CD4-positive, alpha-beta T cell treated with Interleukin-21 for 1 hour (primary cell): Measurements from ENCODE around the gene MED9.
"Not testable (repeated sequence)": the region's sequence is repeated elsewhere in the genome, so short reads cannot be mapped to it uniquely, and the experiment has no call there.

ENCODE experiments used
- DNase-seq: peaks from one replicate; pipeline ENCODE4 v3.0.0-alpha.2; 2020

Gene MED9

DNA sequence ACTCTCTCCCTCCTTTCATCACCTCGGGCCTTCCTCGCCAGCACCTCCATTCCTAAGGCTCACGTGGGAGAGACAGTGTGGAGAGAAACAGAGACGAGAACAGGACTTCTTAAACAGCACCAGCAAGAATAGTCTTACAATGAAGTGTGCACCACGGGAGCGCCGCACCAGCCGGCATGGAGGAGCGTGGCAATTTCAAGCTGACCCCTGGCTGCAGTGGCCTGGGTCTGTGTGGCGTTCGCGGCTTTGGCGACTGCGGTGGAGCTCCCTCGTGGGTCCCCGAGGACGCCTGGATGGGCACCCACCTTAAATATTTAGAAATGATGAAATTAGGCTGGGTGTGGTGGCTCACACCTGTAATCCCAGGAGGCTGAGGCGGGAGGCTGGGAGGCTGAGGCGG, 20.5 kb upstream of the MED9 start:
- no peak for DNase-seq

GRCh38 chr17:17457680-17458079, 19.1 kb upstream of the MED9 start:
- no peak for DNase-seq

DNA sequence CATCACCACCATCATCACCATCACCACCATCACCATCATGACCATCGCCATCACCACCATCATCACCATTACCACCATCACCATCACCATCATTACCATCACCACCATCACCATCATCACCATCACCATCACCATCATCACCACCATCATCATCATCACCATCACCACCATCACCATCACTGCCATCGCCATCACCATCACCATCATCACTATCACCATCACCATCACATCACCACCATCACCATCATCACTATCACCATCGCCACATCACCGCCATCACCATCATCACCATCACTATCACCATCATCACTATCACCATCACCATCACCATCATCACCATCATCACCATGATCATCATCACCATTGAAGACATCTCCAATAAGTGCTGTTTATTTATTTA, 16.8 kb upstream of the MED9 start:
- DNase-seq = no peak

GRCh38 chr17:17462048-17462824, 14.6 kb upstream of the MED9 start:
- no peak for DNase-seq

- DNase-seq = no peak
Observed at GRCh38 chr17:17463821-17464220, 13.0 kb upstream of the MED9 start.

- DNase-seq = not testable (repeated sequence)
Observed at GRCh38 chr17:17465878-17466277, 10.9 kb upstream of the MED9 start.

DNA sequence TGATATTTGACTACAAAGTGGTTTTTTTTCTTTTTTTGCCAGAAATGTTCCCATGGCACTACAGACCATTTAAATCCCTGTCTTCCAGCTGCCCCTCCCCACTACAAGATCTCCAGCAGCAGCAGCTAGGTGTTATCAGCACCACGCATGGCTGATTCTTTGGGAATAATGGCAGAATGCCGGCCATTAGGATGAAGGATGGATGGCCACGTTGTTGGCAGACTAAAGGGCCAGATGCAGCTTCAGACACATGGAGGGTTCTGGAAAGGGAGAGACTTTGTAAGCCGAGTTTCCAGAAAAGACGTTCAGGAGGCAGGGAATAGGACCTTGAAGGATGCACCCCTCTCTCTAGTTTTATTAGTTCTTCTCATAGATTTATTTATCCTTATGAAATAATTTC, 10.3 kb upstream of the MED9 start:
- no peak for DNase-seq

DNA sequence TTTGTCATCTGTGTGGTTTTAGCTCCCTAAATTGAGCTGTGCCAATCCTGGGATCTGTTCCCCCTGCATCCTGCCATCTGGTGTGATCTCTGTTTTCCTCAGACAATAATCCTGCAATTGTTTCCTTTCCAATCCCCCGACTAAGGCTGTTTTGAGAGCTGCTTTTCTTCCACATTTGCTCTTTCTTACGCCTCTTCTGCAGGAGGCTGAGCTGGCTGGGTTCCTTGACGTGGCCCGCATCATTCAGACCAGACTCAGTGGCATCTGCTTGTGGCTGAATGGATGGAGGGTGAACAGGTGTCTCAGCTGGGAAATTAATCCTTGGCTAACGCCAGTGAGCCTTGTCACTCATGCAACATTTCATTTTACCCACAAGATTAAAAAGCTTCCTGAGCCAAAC, 9.8 kb upstream of the MED9 start:
- no peak for DNase-seq

- no peak for DNase-seq
Observed at GRCh38 chr17:17467720-17468119, 9.1 kb upstream of the MED9 start.

- DNase-seq = no peak
Observed at GRCh38 chr17:17468217-17469010, 8.4 kb upstream of the MED9 start.

GRCh38 chr17:17469358-17469757, 7.4 kb upstream of the MED9 start:
- DNase-seq = no peak

DNA sequence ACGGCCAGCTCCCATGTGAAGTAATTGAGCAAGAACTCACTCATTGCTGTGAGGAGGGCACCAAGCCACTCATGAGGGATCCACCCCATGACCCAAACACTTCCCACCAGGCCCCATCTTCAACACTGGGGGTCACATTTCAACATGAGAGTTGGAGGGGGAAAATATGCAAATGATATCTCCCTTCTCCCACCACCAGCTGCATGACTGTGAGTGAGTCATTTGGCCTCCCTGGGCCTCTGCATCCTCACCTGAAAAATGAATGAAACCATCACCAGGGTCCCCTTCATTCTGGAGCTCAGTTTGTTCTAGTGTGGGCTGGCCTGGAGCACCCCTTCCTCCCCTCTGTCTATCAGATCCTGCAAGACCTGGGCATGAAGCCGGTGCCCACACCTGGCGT, 6.8 kb upstream of the MED9 start:
- no peak for DNase-seq

- DNase-seq = no peak
Observed at GRCh38 chr17:17472333-17472920, 4.4 kb upstream of the MED9 start.

- no peak for DNase-seq
Observed at GRCh38 chr17:17474341-17474740, 2.5 kb upstream of the MED9 start.

DNA sequence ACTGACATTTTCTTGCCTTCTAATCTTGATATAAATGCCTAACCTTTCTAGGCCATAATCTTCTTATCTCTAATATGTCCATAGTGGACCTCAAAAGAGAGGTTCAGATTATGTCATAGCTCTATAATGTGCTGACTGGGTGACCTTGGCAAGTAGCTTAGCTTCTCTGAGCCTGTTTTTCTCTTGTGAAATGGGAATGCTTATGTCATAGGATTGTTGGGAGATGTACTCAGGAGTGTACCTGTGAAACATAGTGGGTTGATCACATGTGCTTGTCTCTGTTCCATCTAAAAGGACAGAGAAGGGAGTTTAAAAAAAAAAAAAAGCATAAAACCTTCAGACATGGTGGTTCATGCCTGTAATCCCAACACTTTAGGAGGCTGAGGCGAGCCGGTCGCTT, 2.4 kb downstream of the MED9 start:
- DNase-seq = no peak

DNA sequence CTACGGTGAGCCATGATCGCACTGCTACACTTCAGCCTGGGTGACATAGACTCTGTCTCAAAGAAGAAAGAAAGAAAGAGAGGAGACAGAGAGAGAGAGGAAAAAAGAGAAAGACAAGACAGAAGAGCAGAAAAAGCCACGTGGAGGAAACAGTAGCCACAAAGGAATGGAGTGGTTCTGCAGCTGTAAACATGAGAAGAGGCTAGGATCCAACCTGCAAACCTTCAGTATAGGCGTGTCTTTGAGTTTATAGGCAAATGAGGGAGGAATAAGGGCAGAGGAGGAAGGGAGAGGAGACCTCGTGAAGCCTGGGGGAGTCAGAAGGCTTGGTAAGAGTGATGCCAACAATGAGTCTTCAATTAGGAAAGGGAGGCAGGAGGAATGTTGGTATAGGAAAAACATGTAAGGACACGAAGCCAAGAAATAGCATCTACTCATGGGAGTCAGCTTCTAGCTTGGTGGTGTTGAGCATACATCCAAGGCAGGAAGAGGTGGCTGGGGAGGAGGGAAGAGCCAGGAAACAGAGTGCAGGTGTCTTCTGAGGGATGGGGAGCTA, 3.9 kb downstream of the MED9 start:
- DNase-seq = no peak

GRCh38 chr17:17481860-17482259, 5.1 kb downstream of the MED9 start:
- no peak for DNase-seq

- no peak for DNase-seq
Observed at GRCh38 chr17:17484451-17484899, 7.7 kb downstream of the MED9 start.

GRCh38 chr17:17485420-17485819, 8.6 kb downstream of the MED9 start:
- DNase-seq = no peak

DNA sequence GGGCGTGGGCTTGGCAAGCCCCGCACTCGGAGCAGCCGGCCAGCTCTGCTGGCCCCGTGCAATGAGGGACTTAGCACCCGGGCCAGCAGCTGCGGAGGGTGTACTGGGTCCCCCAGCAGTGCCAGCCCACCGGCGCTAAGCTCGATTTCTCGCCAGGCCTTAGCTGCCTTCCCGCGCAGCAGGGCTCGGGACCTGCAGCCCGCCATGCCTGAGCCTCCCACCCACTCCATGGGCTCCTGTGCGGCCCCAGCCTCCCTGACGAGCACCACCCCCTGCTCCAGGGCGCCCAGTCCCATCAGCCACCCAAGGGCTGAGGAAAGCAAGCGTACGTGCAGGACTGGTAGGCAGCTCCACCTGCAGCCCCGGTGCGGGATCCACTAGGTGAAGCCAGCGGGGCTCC, 9.6 kb downstream of the MED9 start:
- DNase-seq = not testable (repeated sequence)

DNA sequence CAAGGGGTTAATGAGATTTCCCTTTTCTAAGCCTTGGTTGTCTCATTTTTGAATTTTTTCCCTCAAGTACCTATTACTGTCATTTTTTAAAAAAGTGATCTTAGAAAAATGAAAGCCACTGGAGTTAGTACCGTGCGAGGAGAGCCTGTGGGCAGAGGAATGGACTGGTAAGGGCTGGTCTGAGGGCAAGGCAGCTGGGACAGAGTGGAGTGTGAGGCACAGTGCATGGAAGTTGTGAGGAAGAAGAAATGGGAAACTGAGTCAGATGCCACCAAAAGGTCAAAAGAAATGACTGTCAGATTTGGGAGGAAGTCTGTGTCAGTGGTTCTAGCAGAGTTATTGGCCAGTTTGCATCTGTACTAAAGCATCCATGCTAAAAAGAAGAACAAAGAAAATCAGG, 11.2 kb downstream of the MED9 start:
- DNase-seq = no peak

GRCh38 chr17:17491031-17491471, 14.3 kb downstream of the MED9 start:
- DNase-seq = no peak

- DNase-seq = no peak
Observed at GRCh38 chr17:17491546-17491988, 14.8 kb downstream of the MED9 start.

DNA sequence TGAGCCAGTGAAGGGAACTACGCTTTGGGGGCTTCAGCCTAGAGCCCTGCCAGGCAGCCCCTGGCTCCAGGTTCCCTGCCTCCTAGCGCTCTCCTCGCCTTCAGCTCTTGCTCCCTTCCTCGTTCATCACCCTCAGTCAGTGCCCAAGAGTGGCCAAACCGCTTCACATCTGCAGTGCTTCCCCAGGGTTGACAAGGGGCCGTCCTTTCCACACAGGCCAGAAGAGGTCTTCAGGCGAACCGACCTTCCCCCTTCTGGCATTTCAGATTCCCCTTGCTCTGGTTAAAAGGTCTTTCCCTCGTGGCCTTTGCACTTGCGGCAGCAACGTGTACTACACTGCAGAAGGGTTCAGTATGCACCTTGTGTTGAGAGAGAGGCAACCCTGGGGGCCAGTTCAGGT, 15.3 kb downstream of the MED9 start:
- DNase-seq = no peak
